ENCODE measurements around the gene AAK1. TPM values are rescaled to one million over a fixed set of nuclear protein-coding genes. Genes with fewer than 3 reads are reported as not detected.

The AAK1 gene
- total and polyA plus RNA-seq, 7 experiments from 2014 or later: 71.5 to 253 (median 191) TPM

- intact Hi-C loops (cut with micrococcal nuclease): loop anchor here in 1 of 2 donors (2.0 kb wide), 1 partner anchor 18 kb away; no protein-coding TSS in a partner anchor
- Mint-ChIP-seq H3K27ac (no peak overlapping the region), H3K27me3 (no peaks in the 10 kb centered on the region), H3K9me3 (peaks cover 0 to 11% (median 4%) of the 10 kb centered on the region in 11 donors), H3K4me1 (peaks cover 0 to 30% (median 27%) of the 10 kb centered on the region in 7 donors), H3K4me3 (no peak overlapping the region), H3K36me3 (peaks cover 11 to 43% (median 36%) of the 10 kb centered on the region in 5 donors)
- Histone ChIP-seq H3K27ac (ENCODE audit: low read depth, low read length) (peak overlapping the region; percentile 52), H3K4me3 (ENCODE audit: low read length) (no peak overlapping the region), H3K4me1 (ENCODE audit: control insufficient read depth in 2 of 2, insufficient read depth in 2 of 2, low read length in 2 of 2) (peaks cover 61 to 66% of the 10 kb centered on the region in 2 donors), H3K36me3 (ENCODE audit: control insufficient read depth in 2 of 3, insufficient read depth in 3 of 3, low read length in 3 of 3) (peaks cover 0 to 23% (median 0%) of the 10 kb centered on the region in 3 experiments), H3K9me3 (ENCODE audit: control insufficient read depth in 2 of 3, low read length in 3 of 3) (no peaks in the 10 kb centered on the region), H3K27me3 (ENCODE audit: control insufficient read depth in 2 of 2, insufficient read depth in 2 of 2, low read length in 2 of 2) (no peaks in the 10 kb centered on the region)
- no peak for DNase-seq
- ChIA-PET POLR2A (interaction anchor here (0.5 to 5.4 kb wide), 8 partner anchors 16 to 110 kb away, joined by 3 to 45 read pairs (median 4); partner anchors contain the start of gene AAK1), CTCF (interaction anchor here (0.6 to 1.0 kb wide), 2 partner anchors 20 to 96 kb away, joined by 3 to 4 read pairs; no protein-coding TSS in a partner anchor)
- ATAC-seq: no peak
Measured at GRCh38 chr2:69618362-69618761, 25.2 kb downstream of the AAK1 start.

GRCh38 chr2:69617744-69618143 lies 25.8 kb downstream of the AAK1 start:
- H3K36me3 ChIP-seq (ENCODE audit: control insufficient read depth in 2 of 3, insufficient read depth in 3 of 3, low read length in 3 of 3): peaks cover 0 to 24% (median 4%) of the 10 kb centered on the region in 3 experiments
- peaks cover 0 to 35% (median 27%) of the 10 kb centered on the region in 7 donors for H3K4me1 Mint-ChIP-seq
- H3K9me3 Mint-ChIP-seq: peaks cover 0 to 11% (median 4%) of the 10 kb centered on the region in 11 donors
- no peak overlapping the region for H3K4me3 Mint-ChIP-seq
- DNase-seq (no peak), ATAC-seq (no peak)
- H3K27me3 ChIP-seq (ENCODE audit: control insufficient read depth in 2 of 2, insufficient read depth in 2 of 2, low read length in 2 of 2): no peaks in the 10 kb centered on the region
- H3K27ac Mint-ChIP-seq: no peak overlapping the region
- H3K27me3 Mint-ChIP-seq: no peaks in the 10 kb centered on the region
- H3K4me3 ChIP-seq (ENCODE audit: low read length): no peak overlapping the region
- peaks cover 11 to 43% (median 37%) of the 10 kb centered on the region in 5 donors for H3K36me3 Mint-ChIP-seq
- H3K9me3 ChIP-seq (ENCODE audit: control insufficient read depth in 2 of 3, low read length in 3 of 3): no peaks in the 10 kb centered on the region
- POLR2A ChIA-PET: interaction anchor here (0.6 to 5.4 kb wide), 7 partner anchors 16 to 1021 kb away, joined by 3 to 45 read pairs (median 4); partner anchors contain the start of gene AAK1
- H3K27ac ChIP-seq (ENCODE audit: low read depth, low read length): peak overlapping the region; percentile 45
- CTCF ChIA-PET: interaction anchor here (1.0 to 1.3 kb wide), 2 partner anchors 21 to 107 kb away, joined by 3 to 4 read pairs; no protein-coding TSS in a partner anchor
- peaks cover 63 to 68% of the 10 kb centered on the region in 2 donors for H3K4me1 ChIP-seq (ENCODE audit: control insufficient read depth in 2 of 2, insufficient read depth in 2 of 2, low read length in 2 of 2)
- intact Hi-C loops (cut with micrococcal nuclease): loop anchor here (1.0 to 2.0 kb wide), 2 partner anchors 8 to 17 kb away; no protein-coding TSS in a partner anchor

GRCh38 chr2:69616755-69617154 lies 26.8 kb downstream of the AAK1 start:
- H3K27ac ChIP-seq (ENCODE audit: low read depth, low read length): no peak overlapping the region
- intact Hi-C loops (cut with micrococcal nuclease): loop anchor here in 1 of 2 donors (1.0 kb wide), 1 partner anchor 9 kb away; no protein-coding TSS in a partner anchor
- H3K4me3 ChIP-seq (ENCODE audit: low read length): no peak overlapping the region
- H3K9me3 ChIP-seq (ENCODE audit: control insufficient read depth in 2 of 3, low read length in 3 of 3): no peaks in the 10 kb centered on the region
- peaks cover 0 to 24% (median 5%) of the 10 kb centered on the region in 3 experiments for H3K36me3 ChIP-seq (ENCODE audit: control insufficient read depth in 2 of 3, insufficient read depth in 3 of 3, low read length in 3 of 3)
- H3K4me1 ChIP-seq (ENCODE audit: control insufficient read depth in 2 of 2, insufficient read depth in 2 of 2, low read length in 2 of 2): peaks cover 63 to 68% of the 10 kb centered on the region in 2 donors
- H3K27me3 Mint-ChIP-seq: no peaks in the 10 kb centered on the region
- peaks cover 0 to 45% (median 33%) of the 10 kb centered on the region in 7 donors for H3K4me1 Mint-ChIP-seq
- peaks cover 11 to 46% (median 42%) of the 10 kb centered on the region in 5 donors for H3K36me3 Mint-ChIP-seq
- H3K27me3 ChIP-seq (ENCODE audit: control insufficient read depth in 2 of 2, insufficient read depth in 2 of 2, low read length in 2 of 2): no peaks in the 10 kb centered on the region
- DNase-seq (peak in 1 of 9 donors; percentile 45), ATAC-seq (no peak)
- peaks cover 0 to 11% (median 4%) of the 10 kb centered on the region in 11 donors for H3K9me3 Mint-ChIP-seq
- CTCF ChIA-PET: interaction anchor here (0.9 to 1.3 kb wide), 2 partner anchors 23 to 108 kb away, joined by 3 to 4 read pairs; no protein-coding TSS in a partner anchor
- peak overlapping the region in 6 of 10 donors; percentile 8 to 52 (median 34) for H3K4me3 Mint-ChIP-seq
- POLR2A ChIA-PET: interaction anchor here (1.5 to 5.4 kb wide), 3 partner anchors 20 to 67 kb away, joined by 5 to 45 read pairs (median 17); partner anchors contain the start of gene AAK1
- H3K27ac Mint-ChIP-seq: peak overlapping the region in 6 of 9 donors; percentile 22 to 90 (median 70)

- H3K4me3 ChIP-seq (ENCODE audit: low read length): no peak overlapping the region
- H3K4me1 ChIP-seq (ENCODE audit: control insufficient read depth in 2 of 2, insufficient read depth in 2 of 2, low read length in 2 of 2): peaks cover 58 to 60% of the 10 kb centered on the region in 2 donors
- Mint-ChIP-seq H3K4me1 (peaks cover 0 to 53% (median 34%) of the 10 kb centered on the region in 7 donors), H3K9me3 (peaks cover 0 to 12% (median 5%) of the 10 kb centered on the region in 11 donors), H3K27ac (peak overlapping the region in 8 of 9 donors; percentile 5 to 86 (median 62)), H3K4me3 (peak overlapping the region in 1 of 10 donors; percentile 18), H3K27me3 (no peaks in the 10 kb centered on the region), H3K36me3 (peaks cover 14 to 50% (median 49%) of the 10 kb centered on the region in 5 donors)
- CTCF ChIA-PET: interaction anchor here (0.9 kb wide), 1 partner anchor 22 kb away, joined by 4 read pairs; no protein-coding TSS in a partner anchor
- H3K27me3 ChIP-seq (ENCODE audit: control insufficient read depth in 2 of 2, insufficient read depth in 2 of 2, low read length in 2 of 2): no peaks in the 10 kb centered on the region
- peak; percentile 16 for ATAC-seq
- peaks cover 0 to 26% (median 5%) of the 10 kb centered on the region in 3 experiments for H3K36me3 ChIP-seq (ENCODE audit: control insufficient read depth in 2 of 3, insufficient read depth in 3 of 3, low read length in 3 of 3)
- no peaks in the 10 kb centered on the region for H3K9me3 ChIP-seq (ENCODE audit: control insufficient read depth in 2 of 3, low read length in 3 of 3)
- intact Hi-C loops (cut with micrococcal nuclease): no loop called here
- DNase-seq: no peak
- POLR2A ChIA-PET: no interaction called here
- H3K27ac ChIP-seq (ENCODE audit: low read depth, low read length): no peak overlapping the region
Measured at GRCh38 chr2:69615969-69616368, 27.6 kb downstream of the AAK1 start.

- peaks cover 0 to 30% (median 5%) of the 10 kb centered on the region in 3 experiments for H3K36me3 ChIP-seq (ENCODE audit: control insufficient read depth in 2 of 3, insufficient read depth in 3 of 3, low read length in 3 of 3)
- POLR2A ChIA-PET: no interaction called here
- H3K27ac Mint-ChIP-seq: peak overlapping the region in 8 of 9 donors; percentile 39 to 86 (median 62)
- no peak overlapping the region for H3K27ac ChIP-seq (ENCODE audit: low read depth, low read length)
- ATAC-seq: no peak
- H3K4me3 ChIP-seq (ENCODE audit: low read length): no peak overlapping the region
- H3K36me3 Mint-ChIP-seq: peaks cover 16 to 58% (median 55%) of the 10 kb centered on the region in 5 donors
- CTCF ChIA-PET: interaction anchor here (0.6 kb wide), 1 partner anchor 89 kb away, joined by 5 read pairs; no protein-coding TSS in a partner anchor
- peaks cover 50 to 52% of the 10 kb centered on the region in 2 donors for H3K4me1 ChIP-seq (ENCODE audit: control insufficient read depth in 2 of 2, insufficient read depth in 2 of 2, low read length in 2 of 2)
- no peaks in the 10 kb centered on the region for H3K9me3 ChIP-seq (ENCODE audit: control insufficient read depth in 2 of 3, low read length in 3 of 3)
- no peak for DNase-seq
- peaks cover 0 to 14% (median 5%) of the 10 kb centered on the region in 11 donors for H3K9me3 Mint-ChIP-seq
- H3K4me1 Mint-ChIP-seq: peaks cover 0 to 61% (median 36%) of the 10 kb centered on the region in 7 donors
- intact Hi-C loops (cut with micrococcal nuclease): no loop called here
- no peaks in the 10 kb centered on the region for H3K27me3 Mint-ChIP-seq
- H3K4me3 Mint-ChIP-seq: peak overlapping the region in 3 of 10 donors; percentile 8 to 18 (median 10)
- H3K27me3 ChIP-seq (ENCODE audit: control insufficient read depth in 2 of 2, insufficient read depth in 2 of 2, low read length in 2 of 2): no peaks in the 10 kb centered on the region
Measured at GRCh38 chr2:69615078-69615625, 28.4 kb downstream of the AAK1 start.

- H3K27me3 Mint-ChIP-seq: no peaks in the 10 kb centered on the region
- intact Hi-C loops (cut with micrococcal nuclease): no loop called here
- ChIA-PET POLR2A (interaction anchor here (0.9 kb wide), 1 partner anchor 32 kb away, joined by 6 read pairs; no protein-coding TSS in a partner anchor), CTCF (interaction anchor here (1.5 kb wide), 1 partner anchor 44 kb away, joined by 5 read pairs; no protein-coding TSS in a partner anchor)
- peaks cover 19 to 78% (median 46%) of the 10 kb centered on the region in 7 donors for H3K4me1 Mint-ChIP-seq
- H3K36me3 Mint-ChIP-seq: peaks cover 21 to 67% (median 65%) of the 10 kb centered on the region in 5 donors
- H3K9me3 ChIP-seq (ENCODE audit: control insufficient read depth in 2 of 3, low read length in 3 of 3): no peaks in the 10 kb centered on the region
- peak overlapping the region in 7 of 9 donors; percentile 2 to 80 (median 64) for H3K27ac Mint-ChIP-seq
- DNase-seq (no peak), ATAC-seq (no peak)
- H3K9me3 Mint-ChIP-seq: peaks cover 0 to 18% (median 5%) of the 10 kb centered on the region in 11 donors
- H3K27me3 ChIP-seq (ENCODE audit: control insufficient read depth in 2 of 2, insufficient read depth in 2 of 2, low read length in 2 of 2): no peaks in the 10 kb centered on the region
- peak overlapping the region in 2 of 10 donors; percentile 10 to 18 for H3K4me3 Mint-ChIP-seq
- H3K36me3 ChIP-seq (ENCODE audit: control insufficient read depth in 2 of 3, insufficient read depth in 3 of 3, low read length in 3 of 3): peaks cover 0 to 29% (median 5%) of the 10 kb centered on the region in 3 experiments
- no peak overlapping the region for H3K27ac ChIP-seq (ENCODE audit: low read depth, low read length)
- peaks cover 32 to 39% of the 10 kb centered on the region in 2 donors for H3K4me1 ChIP-seq (ENCODE audit: control insufficient read depth in 2 of 2, insufficient read depth in 2 of 2, low read length in 2 of 2)
- H3K4me3 ChIP-seq (ENCODE audit: low read length): no peak overlapping the region
Measured at GRCh38 chr2:69612707-69613106, 30.8 kb downstream of the AAK1 start.
